Heart left ventricle (tissue), 16 donors: ENCODE measurements around the gene AR. TPM values are rescaled to one million over a fixed set of nuclear protein-coding genes. Genes with fewer than 3 reads are reported as not detected.

Experiments
- ATAC-seq, 4 donors: fragments of 200-7000 bp; cut with Tn5 transposase; one replicate each; pipeline ENCODE4 v1.9.1; 2020 to 2022; ENCODE audit warnings: moderate library complexity in 4 of 4, mild to moderate bottlenecking in 3 of 4, moderate number of reproducible peaks in 1 of 4
- DNase-seq, 5 donors: peaks; one replicate each; pipeline ENCODE4 v3.0.0-alpha.2; 2020
- H3K27ac ChIP-seq, 12 donors: fragments of 200-600 bp; sonication (generic) in 4 of 12; one replicate each; pipeline versions ENCODE4 v1.5.0 to v1.8.0; 2016 to 2022; ENCODE audit warnings: mild to moderate bottlenecking in 2 of 12
- H3K27me3 ChIP-seq, 9 donors: fragments of 200-600 bp; sonication (generic) in 2 of 9; one replicate each; pipeline versions ENCODE4 v1.5.1 to v1.8.0; 2016 to 2022; ENCODE audit warnings: mild to moderate bottlenecking in 3 of 9
- H3K36me3 ChIP-seq, 9 donors: fragments of 200-600 bp; sonication (generic) in 2 of 9; one replicate each; pipeline versions ENCODE4 v1.5.0 to v1.8.0; 2018 to 2022; ENCODE audit warnings: mild to moderate bottlenecking in 2 of 9
- H3K4me1 ChIP-seq, 12 donors: fragments of 200-600 bp; sonication (generic) in 4 of 12; one replicate each; pipeline versions ENCODE4 v1.5.0 to v1.8.0; 2016 to 2022; ENCODE audit warnings: mild to moderate bottlenecking in 3 of 12
- H3K4me3 ChIP-seq, 12 donors: fragments of 200-600 bp; sonication (generic) in 4 of 12; one replicate each; pipeline versions ENCODE4 v1.5.0 to v1.8.0; 2017 to 2022; ENCODE audit warnings: mild to moderate bottlenecking in 9 of 12, moderate library complexity in 4 of 12
- H3K9me3 ChIP-seq, 12 donors: fragments of 200-600 bp; sonication (generic) in 4 of 12; one replicate each; pipeline versions ENCODE4 v1.5.0 to v1.8.0; 2016 to 2022; ENCODE audit warnings: mild to moderate bottlenecking in 1 of 12
- CTCF ChIP-seq, 12 donors: fragments of 200-600 bp; sonication (generic) in 4 of 12; IDR thresholded peaks; one replicate each; pipeline versions ENCODE4 v1.5.0 to v1.8.0; 2018 to 2022; ENCODE audit warnings: antibody characterized with exemption in 12 of 12, mild to moderate bottlenecking in 5 of 12
- POLR2A ChIP-seq, 2 donors: fragments of 450-650 bp; IDR thresholded peaks; one replicate each; pipeline ENCODE4 v1.6.1; 2017; ENCODE audit warnings: antibody characterized with exemption in 2 of 2, mild to moderate bottlenecking in 2 of 2, moderate library complexity in 2 of 2
- WGBS, 4 donors: extraction: QIAGEN DNeasy Blood & Tissue Kit in 2 of 4; methylation state at CpG; one replicate each; pipeline versions ENCODE4 v1.1.5 to v1.1.7; 2013 to 2018; 5-methylcytosine and 5-hydroxymethylcytosine counted together
- intact Hi-C, 10 donors: fragments of 100-400 bp; cut with DNase I; formaldehyde crosslinking; loops; one replicate each; pipeline versions ENCODE4 v1.11.1 to v1.14.2; 2022
- polyA plus RNA-seq, 2 donors: library from polyadenylated mRNA; stranded (reverse); fragments of 200-250 nt; gene quantifications; one replicate each; pipeline ENCODE4 v1.2.3, GENCODE V29; 2013
- total RNA-seq, 9 donors: library from RNA; depleted of rRNA in 2 of 9; stranded (reverse); fragments of >200 nt in 2 of 9; fragmentation: NEBNext Ultra II Directional in 3 of 9; extraction: Animal tissue kit (Norgen Biotek cat#: 25700) in 3 of 9; gene quantifications; one replicate each; pipeline versions ENCODE4 v1.1.0 to v1.2.4, GENCODE V29; 2016 to 2023
- donor health status: ischemic (EF 13 %, LVEDD 7.1; RV severe dilation, severe dysfunction).
- donor health status: healthy with polysubstance abuse.
- donor health status: DM: no; HTN: yes; CAD: no.
- donor health status: DM: no; HTN: no; CAD: no.
- donor health status: ischemic (EF 25% LVEDD 6.9; RV normal size, moderate dysfunction).
- donor health status: ischemic (EF 25% LVEDD 5.7; RV mildly dilated, moderate dysfunction).
- donor health status: healthy.
- donor health status: DM: yes; HTN: yes; CAD: no.
- donor health status: ischemic (EF 35%, LVEDD 5.7; RV mildly dilated, moderate dysfunction).
- donor health status: nonischemic (EF 11% LVEDD 7.7; RV severe dilation, severe dysfunction).
- donor health status: DM: yes; HTN: yes; CAD: no.
- donor health status: PGD.
- donor health status: ischemic (EF 29% LVEDD 5.4; RV normal size, mild dysfunction).
- donor health status: nonischemic (EF 23%, LVEDD 6.1; RV moderate dilation, normal function).

AR gene
- total and polyA plus RNA-seq, 11 donors, result 3.0 to 30.1 (median 18.1) TPM

GRCh38 chrX:67714004-67714403 is 170.2 kb downstream of the AR start:
- DNase-seq (no peak), ATAC-seq (peak in 1 of 4 donors; percentile 45)
- H3K36me3 ChIP-seq, result peaks cover 0 to 6% (median 0%) of the 10 kb centered on the region in 9 donors
- H3K27me3 ChIP-seq, result no peaks in the 10 kb centered on the region
- H3K27ac ChIP-seq, result peak overlapping the region in 5 of 12 donors; percentile 2 to 37 (median 23)
- TF ChIP-seq CTCF (IDR thresholded peaks at IDR 0.05) (no peak), POLR2A (IDR thresholded peaks at IDR 0.05) (no peak)
- WGBS, 4 donors, result 38 to 65% (median 55%) methylated on average over 1 of the region's 1 CpG
- peaks cover 0 to 6% (median 0%) of the 10 kb centered on the region in 12 donors for H3K9me3 ChIP-seq
- intact Hi-C loops, result loop anchor here in 2 of 10 donors (10.0 kb wide), 2 partner anchors 149 to 159 kb away; no protein-coding TSS in a partner anchor
- no peak overlapping the region for H3K4me3 ChIP-seq
- peaks cover 0 to 4% (median 0%) of the 10 kb centered on the region in 12 donors for H3K4me1 ChIP-seq

DNA sequence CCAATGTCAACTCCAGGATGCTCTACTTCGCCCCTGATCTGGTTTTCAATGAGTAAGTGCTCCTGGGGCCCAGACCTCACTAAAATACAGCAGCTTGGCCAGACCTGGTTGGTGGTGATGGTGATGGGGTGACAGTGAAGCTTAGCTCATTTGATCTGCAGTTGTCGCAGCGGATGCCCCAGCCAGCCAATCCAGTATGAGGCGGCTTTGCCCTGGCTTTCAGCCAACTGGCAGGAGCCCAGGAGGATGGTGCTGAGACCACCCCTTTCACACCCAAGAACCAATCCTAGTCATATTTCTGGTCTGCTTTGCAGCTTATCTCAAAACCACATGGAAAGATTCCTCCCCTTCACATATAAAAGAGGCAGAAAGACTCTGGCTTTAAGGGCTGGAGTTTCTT is 173.8 kb downstream of the AR start:
- TF ChIP-seq CTCF (IDR thresholded peaks at IDR 0.05) (no peak), POLR2A (IDR thresholded peaks at IDR 0.05) (no peak)
- WGBS, 4 donors, result 86 to 98% (median 95%) methylated on average over 4 of the region's 4 CpGs
- intact Hi-C loops, result loop anchor here in 5 of 10 donors (5.0 to 10.0 kb wide), 5 partner anchors 150 to 170 kb away; no protein-coding TSS in a partner anchor
- Histone ChIP-seq H3K27me3 (no peaks in the 10 kb centered on the region), H3K4me3 (no peak overlapping the region), H3K9me3 (no peaks in the 10 kb centered on the region), H3K4me1 (peaks cover 0 to 33% (median 5%) of the 10 kb centered on the region in 12 donors), H3K36me3 (peaks cover 0 to 6% (median 0%) of the 10 kb centered on the region in 9 donors), H3K27ac (no peak overlapping the region)
- ATAC-seq (no peak), DNase-seq (no peak)

DNA sequence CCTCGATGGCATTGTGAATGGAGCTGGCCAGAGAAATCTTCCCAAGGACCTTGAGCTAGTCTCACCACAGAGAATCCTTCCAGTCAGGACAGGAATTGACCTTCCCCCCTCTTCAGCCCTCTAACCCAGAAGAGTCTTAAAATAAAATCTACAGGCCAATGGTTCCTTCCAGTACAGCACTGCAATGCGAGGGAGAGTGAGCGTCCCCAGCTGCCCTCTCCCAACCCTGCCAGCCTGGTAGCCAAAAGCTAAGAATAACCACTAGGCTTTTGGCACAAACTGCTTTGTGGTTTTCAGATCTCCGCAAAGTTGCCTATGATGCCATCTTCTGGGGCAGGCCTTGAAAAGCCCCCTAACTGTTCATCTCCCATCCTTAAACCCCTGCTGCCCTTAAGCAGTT is 175.1 kb downstream of the AR start:
- WGBS, 4 donors, result 46 to 65% (median 52%) methylated on average over 4 of the region's 4 CpGs

More for the DNA sequence above, 175.1 kb downstream of the AR start:
- intact Hi-C loops, result loop anchor here in 5 of 10 donors (2.0 to 10.0 kb wide), 6 partner anchors 152 to 174 kb away; partner anchors contain the start of gene AR (in 1 of the 5)
- TF ChIP-seq CTCF (IDR thresholded peaks at IDR 0.05), result peak in 5 of 12 donors; percentile 5 to 40 (median 11)
- no peak for TF ChIP-seq POLR2A (IDR thresholded peaks at IDR 0.05)
- peaks cover 0 to 38% (median 10%) of the 10 kb centered on the region in 12 donors for H3K4me1 ChIP-seq
- H3K4me3 ChIP-seq, result no peak overlapping the region
- H3K9me3 ChIP-seq, result no peaks in the 10 kb centered on the region
- H3K36me3 ChIP-seq, result peaks cover 0 to 6% (median 0%) of the 10 kb centered on the region in 9 donors
- peak overlapping the region in 5 of 12 donors; percentile 1 to 75 (median 31) for H3K27ac ChIP-seq
- DNase-seq (peak in 4 of 5 donors; percentile 33 to 53 (median 45)), ATAC-seq (peak; percentile 90 to 95 (median 94))
- H3K27me3 ChIP-seq, result no peaks in the 10 kb centered on the region
